ENCODE data around the gene KRAS.

The KRAS gene

GRCh38 chr12:25254271-25254880, 3.6 kb upstream of the KRAS start:
- DNase-seq: no peak

GRCh38 chr12:25253371-25254068, 2.8 kb upstream of the KRAS start:
- DNase-seq: no peak

- DNase-seq: no peak
These were observed 2.2 kb upstream of the KRAS start for GRCh38 chr12:25252946-25253345.

GRCh38 chr12:25251769-25252168, 1.0 kb upstream of the KRAS start:
- DNase-seq: no peak

- no peak for DNase-seq
These were observed 594 bp downstream of the KRAS start for GRCh38 chr12:25249931-25250738.

GRCh38 chr12:25248732-25249131, 2.0 kb downstream of the KRAS start:
- no peak for DNase-seq

GRCh38 chr12:25248137-25248536, 2.6 kb downstream of the KRAS start:
- no peak for DNase-seq

GRCh38 chr12:25245491-25245890, 5.2 kb downstream of the KRAS start:
- no peak for DNase-seq

- DNase-seq: no peak
These were observed 7.1 kb downstream of the KRAS start for GRCh38 chr12:25243680-25243990.

- no peak for DNase-seq
These were observed 7.6 kb downstream of the KRAS start for GRCh38 chr12:25242981-25243679.

- peak; percentile 23 for DNase-seq
These were observed 9.3 kb downstream of the KRAS start for GRCh38 chr12:25241167-25242020.

- no peak for DNase-seq
These were observed 14.1 kb downstream of the KRAS start for GRCh38 chr12:25236626-25237025.

GRCh38 chr12:25236190-25236589, 14.5 kb downstream of the KRAS start:
- DNase-seq: no peak

- no peak for DNase-seq
These were observed 37.4 kb downstream of the KRAS start for GRCh38 chr12:25213338-25213737.

GRCh38 chr12:25208554-25208953, 42.2 kb downstream of the KRAS start:
- no peak for DNase-seq

GRCh38 chr12:25207846-25208245, 42.9 kb downstream of the KRAS start:
- no peak for DNase-seq

- DNase-seq: no peak
These were observed 43.3 kb downstream of the KRAS start for GRCh38 chr12:25207411-25207810.

- no peak for DNase-seq
These were observed 48.6 kb downstream of the KRAS start for GRCh38 chr12:25202137-25202536.

- DNase-seq: no peak
These were observed 50.0 kb downstream of the KRAS start for GRCh38 chr12:25200703-25201102.

- DNase-seq: no peak
These were observed 53.1 kb downstream of the KRAS start for GRCh38 chr12:25197608-25198007.

- DNase-seq: peak; percentile 95
These were observed 55.4 kb downstream of the KRAS start, which contains the start of the genes DNAI7 and ETFRF1 for GRCh38 chr12:25195056-25195971. Gene DNAI7 (minus strand): TSS chr12:25195160. CDS start chr12:25195078, 82 bp downstream. Gene ETFRF1 (plus strand): TSS chr12:25195237. CDS start chr12:25203957, 8,720 bp downstream.

Data from NCI-H1694 treated with DMSO at 0.1 percent for 48 hours (cell line).